Vagina (tissue), 2 donors: ENCODE results near the gene KTI12. TPM values are rescaled to one million over a fixed set of nuclear protein-coding genes. Genes with fewer than 3 reads are reported as not detected.
"Not testable (repeated sequence)": the region's sequence is repeated elsewhere in the genome, so short reads cannot be mapped to it uniquely, and the experiment has no call there.

Experiments
- DNase-seq, 2 donors: peaks; one replicate each; pipeline ENCODE4 v3.0.0-alpha.2; 2017; ENCODE audit errors: extremely low spot score in 2 of 2
- H3K27ac ChIP-seq: fragments of 200-600 bp; sonication (generic); one replicate; pipeline ENCODE4 v1.5.1; 2019
- H3K27me3 ChIP-seq: fragments of 200-600 bp; sonication (generic); one replicate; pipeline ENCODE4 v1.5.1; 2019
- H3K36me3 ChIP-seq, 2 donors: fragments of 200-600 bp; sonication (generic); one replicate each; pipeline ENCODE4 v1.5.1; 2017 to 2019
- H3K4me1 ChIP-seq: fragments of 200-600 bp; sonication (generic); one replicate; pipeline ENCODE4 v1.5.1; 2019
- H3K4me3 ChIP-seq, 2 donors: fragments of 200-600 bp; sonication (generic); 1 replicate in 1 of 2; 2 replicates in 1 of 2; pipeline ENCODE4 v1.5.1; 2016 to 2019
- H3K9me3 ChIP-seq: fragments of 200-600 bp; sonication (generic); one replicate; pipeline ENCODE4 v1.5.1; 2019
- POLR2A ChIP-seq, 2 donors: fragments of 450-650 bp; IDR thresholded peaks; one replicate each; pipeline ENCODE4 v1.6.1; 2017; ENCODE audit warnings: antibody characterized with exemption in 2 of 2, mild to moderate bottlenecking in 2 of 2, moderate library complexity in 2 of 2
- POLR2AphosphoS5 ChIP-seq, 2 donors: sonication (generic); formaldehyde crosslinking; IDR thresholded peaks; one replicate each; pipeline ENCODE4 v1.9.0; 2017; ENCODE audit warnings: antibody characterized with exemption in 2 of 2, mild to moderate bottlenecking in 2 of 2, low read depth in 1 of 2; ENCODE audit not compliant: insufficient read depth in 1 of 2
- intact Hi-C: fragments of 100-400 bp; cut with DNase I; formaldehyde crosslinking; loops from one replicate; pipeline ENCODE4 v1.15.1; 2023
- total RNA-seq: library from RNA; depleted of rRNA; stranded (reverse); fragments of >200 nt; gene quantifications from one replicate; pipeline ENCODE4 v1.2.3, GENCODE V29; 2016
- TF ChIP-seq, protein P1 (sequence below), 3 experiments: fragments of 450-650 bp in 2 of 3; fragments of 200-600 bp in 1 of 3; sonication (generic) in 1 of 3; IDR thresholded peaks; one replicate each; pipeline ENCODE4 v1.5.1; 2017 to 2019; ENCODE audit warnings: antibody characterized with exemption in 3 of 3, mild to moderate bottlenecking in 2 of 3, moderate library complexity in 2 of 3

Gene KTI12
- total RNA-seq, 1 donor from 2014 or later = 13.8 TPM

DNA sequence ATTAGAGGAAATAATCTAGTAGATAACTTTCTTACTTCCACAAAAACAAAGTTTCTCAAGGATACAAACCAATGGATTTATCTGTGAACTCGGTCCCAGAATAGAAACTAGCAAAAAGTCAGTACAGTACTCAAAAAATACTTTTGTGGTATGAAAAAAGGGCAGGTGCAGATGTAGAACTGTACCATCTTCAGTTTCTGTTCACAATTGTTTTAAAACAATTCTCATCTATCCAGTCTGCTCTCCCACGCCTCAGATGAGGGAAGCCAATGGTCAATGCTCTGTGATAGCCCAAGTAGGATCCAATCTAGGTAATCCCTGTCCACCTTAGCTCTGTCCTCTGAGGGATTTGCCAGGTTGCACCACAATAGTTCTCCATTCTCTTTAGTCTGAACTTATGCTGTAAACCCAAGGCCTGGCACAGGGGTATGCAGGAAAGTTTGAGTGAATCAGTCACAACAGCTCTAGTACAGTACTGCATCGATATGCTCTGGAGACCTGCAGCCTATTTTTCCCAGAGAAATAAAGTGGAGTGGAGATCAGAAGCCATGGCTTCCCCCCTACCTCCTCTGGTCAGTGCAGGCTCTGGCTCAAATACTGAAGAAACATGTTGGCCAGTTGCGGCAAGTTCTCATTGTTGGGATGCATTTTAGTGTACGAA is 1.4 kb downstream of the KTI12 start:
- Histone ChIP-seq H3K9me3 (no peaks in the 10 kb centered on the region), H3K27ac (peak overlapping the region; percentile 54), H3K36me3 (no peaks in the 10 kb centered on the region), H3K27me3 (no peaks in the 10 kb centered on the region), H3K4me3 (peak overlapping the region; percentile 60 to 84), H3K4me1 (peaks cover 30% of the 10 kb centered on the region)
- intact Hi-C loops = no loop called here
- TF ChIP-seq POLR2AphosphoS5 (IDR thresholded peaks at IDR 0.05; ENCODE audit: insufficient read depth in 1 of 2, low read depth in 1 of 2) (no peak), POLR2A (IDR thresholded peaks at IDR 0.05) (no peak)
- TF ChIP-seq, protein P1, sequence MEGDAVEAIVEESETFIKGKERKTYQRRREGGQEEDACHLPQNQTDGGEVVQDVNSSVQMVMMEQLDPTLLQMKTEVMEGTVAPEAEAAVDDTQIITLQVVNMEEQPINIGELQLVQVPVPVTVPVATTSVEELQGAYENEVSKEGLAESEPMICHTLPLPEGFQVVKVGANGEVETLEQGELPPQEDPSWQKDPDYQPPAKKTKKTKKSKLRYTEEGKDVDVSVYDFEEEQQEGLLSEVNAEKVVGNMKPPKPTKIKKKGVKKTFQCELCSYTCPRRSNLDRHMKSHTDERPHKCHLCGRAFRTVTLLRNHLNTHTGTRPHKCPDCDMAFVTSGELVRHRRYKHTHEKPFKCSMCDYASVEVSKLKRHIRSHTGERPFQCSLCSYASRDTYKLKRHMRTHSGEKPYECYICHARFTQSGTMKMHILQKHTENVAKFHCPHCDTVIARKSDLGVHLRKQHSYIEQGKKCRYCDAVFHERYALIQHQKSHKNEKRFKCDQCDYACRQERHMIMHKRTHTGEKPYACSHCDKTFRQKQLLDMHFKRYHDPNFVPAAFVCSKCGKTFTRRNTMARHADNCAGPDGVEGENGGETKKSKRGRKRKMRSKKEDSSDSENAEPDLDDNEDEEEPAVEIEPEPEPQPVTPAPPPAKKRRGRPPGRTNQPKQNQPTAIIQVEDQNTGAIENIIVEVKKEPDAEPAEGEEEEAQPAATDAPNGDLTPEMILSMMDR (IDR thresholded peaks at IDR 0.05) = no peak
- no peak for DNase-seq

DNA sequence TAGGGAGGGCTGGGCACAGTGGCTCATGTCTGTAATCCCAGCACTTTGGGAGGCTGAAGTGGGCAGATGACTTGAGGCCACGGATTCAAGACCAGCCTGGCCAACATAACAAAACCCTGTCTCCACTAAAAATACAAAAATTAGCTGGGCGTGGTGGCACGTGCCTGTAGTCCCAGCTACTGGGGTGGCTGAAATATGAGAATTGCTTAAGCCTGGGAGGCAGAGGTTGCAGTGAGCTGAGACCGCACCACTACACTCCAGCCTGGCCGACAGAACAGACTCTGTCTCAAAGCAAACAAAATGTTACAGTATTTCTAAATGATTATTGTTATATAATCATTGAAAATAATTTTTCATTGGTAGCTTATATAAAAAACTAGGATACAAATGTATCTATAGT is 4.8 kb downstream of the KTI12 start:
- H3K4me3 ChIP-seq, H3K27ac ChIP-seq, H3K9me3 ChIP-seq, DNase-seq, H3K27me3 ChIP-seq, H3K36me3 ChIP-seq, intact Hi-C loops: not testable (repeated sequence)
- H3K4me1 ChIP-seq = peaks cover 30% of the 10 kb centered on the region

DNA sequence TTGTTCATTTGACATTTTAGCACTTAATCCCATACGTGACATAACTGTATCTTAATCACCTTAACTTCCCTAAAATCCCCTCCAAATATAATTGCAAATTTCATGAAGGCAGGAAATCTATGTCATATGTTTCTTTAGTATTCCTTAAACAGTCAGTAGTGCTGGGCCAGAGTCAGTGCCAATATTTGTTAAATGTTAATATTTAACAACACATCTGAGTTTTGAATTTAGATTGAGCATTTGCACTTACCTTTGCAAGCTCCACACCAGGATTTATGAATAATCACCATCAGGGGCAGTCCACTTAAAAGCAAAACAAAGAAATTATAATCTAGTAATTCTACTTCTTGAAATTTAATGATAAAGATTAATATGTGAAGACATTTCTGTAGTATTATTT is 5.3 kb downstream of the KTI12 start:
- no peak overlapping the region for H3K27ac ChIP-seq
- intact Hi-C loops = no loop called here

DNA sequence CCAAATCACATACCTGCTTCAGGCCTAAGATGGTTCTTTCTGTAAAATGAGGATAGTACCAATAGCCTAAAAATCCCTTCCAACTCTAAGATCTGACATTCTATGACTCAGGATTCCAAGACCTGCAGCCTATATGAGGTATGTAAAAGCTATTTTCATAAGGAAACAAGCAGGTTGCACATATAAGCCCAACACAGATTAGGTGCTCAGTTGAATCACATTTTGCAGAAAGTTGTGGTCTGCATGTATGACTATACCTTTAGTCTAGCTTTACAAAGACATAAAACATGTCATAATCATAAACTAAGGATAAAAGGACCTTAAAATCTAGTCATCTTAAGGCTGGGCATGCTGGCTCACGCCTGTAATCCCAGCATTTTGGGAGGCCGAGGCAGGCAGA is 7.3 kb downstream of the KTI12 start:
- H3K27me3 ChIP-seq = no peaks in the 10 kb centered on the region
- no peak for DNase-seq
- H3K36me3 ChIP-seq = peaks cover 0 to 28% of the 10 kb centered on the region in 2 donors
- no peak overlapping the region for H3K27ac ChIP-seq
- H3K4me3 ChIP-seq = no peak overlapping the region
- intact Hi-C loops = no loop called here
- TF ChIP-seq, protein P1 (IDR thresholded peaks at IDR 0.05) = no peak
- no peak for TF ChIP-seq POLR2AphosphoS5 (IDR thresholded peaks at IDR 0.05; ENCODE audit: insufficient read depth in 1 of 2, low read depth in 1 of 2)
- TF ChIP-seq POLR2A (IDR thresholded peaks at IDR 0.05) = no peak
- H3K9me3 ChIP-seq = no peaks in the 10 kb centered on the region
- H3K4me1 ChIP-seq = peaks cover 14% of the 10 kb centered on the region

More for the DNA sequence above, 5.3 kb downstream of the KTI12 start:
- Histone ChIP-seq H3K36me3 (peaks cover 0 to 10% of the 10 kb centered on the region in 2 donors), H3K4me3 (no peak overlapping the region), H3K27me3 (no peaks in the 10 kb centered on the region), H3K4me1 (peaks cover 30% of the 10 kb centered on the region), H3K9me3 (no peaks in the 10 kb centered on the region)
- TF ChIP-seq, protein P1 (IDR thresholded peaks at IDR 0.05) = no peak
- no peak for TF ChIP-seq POLR2A (IDR thresholded peaks at IDR 0.05)
- no peak for TF ChIP-seq POLR2AphosphoS5 (IDR thresholded peaks at IDR 0.05; ENCODE audit: insufficient read depth in 1 of 2, low read depth in 1 of 2)
- no peak for DNase-seq

DNA sequence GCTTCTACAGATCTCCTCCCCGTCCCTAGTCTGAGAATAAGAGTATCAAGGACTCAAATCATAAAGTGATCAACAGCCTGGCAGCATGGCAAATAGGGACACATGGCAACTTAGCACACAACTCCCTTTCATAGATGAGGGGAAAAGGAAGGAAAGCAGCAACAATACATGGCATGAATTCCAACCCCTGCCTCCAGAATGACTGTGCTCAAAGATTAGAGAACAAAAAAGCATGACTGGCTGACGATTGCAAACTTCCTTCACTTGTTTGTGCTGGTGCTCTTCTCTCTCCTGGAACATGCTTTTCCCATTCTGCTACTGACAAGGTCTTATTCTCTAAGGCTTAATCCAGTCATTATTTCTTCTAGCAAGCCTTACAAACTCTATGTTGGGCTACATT is 11.5 kb downstream of the KTI12 start:
- Histone ChIP-seq H3K4me3 (no peak overlapping the region), H3K9me3 (no peaks in the 10 kb centered on the region), H3K4me1 (no peaks in the 10 kb centered on the region), H3K27me3 (no peaks in the 10 kb centered on the region), H3K27ac (no peak overlapping the region), H3K36me3 (peaks cover 0 to 44% of the 10 kb centered on the region in 2 donors)
- TF ChIP-seq, protein P1 (IDR thresholded peaks at IDR 0.05) = no peak
- TF ChIP-seq POLR2AphosphoS5 (IDR thresholded peaks at IDR 0.05; ENCODE audit: insufficient read depth in 1 of 2, low read depth in 1 of 2) (no peak), POLR2A (IDR thresholded peaks at IDR 0.05) (no peak)
- DNase-seq = no peak
- intact Hi-C loops = no loop called here
